SU-DHL-6 (cell line): Measurements from ENCODE around the gene PIP4K2B.

ENCODE experiments used
- CTCF ChIP-seq: fragments of 200-600 bp; sonication (generic); IDR thresholded peaks from one replicate; pipeline ENCODE4 v1.5.1; 2017; ENCODE audit warnings: antibody characterized with exemption, mild to moderate bottlenecking, low read length, moderate library complexity; ENCODE audit not compliant: insufficient read depth, poor library complexity, severe bottlenecking
- EZH2phosphoT487 ChIP-seq: fragments of 200-600 bp; sonication (generic), shearing (Covaris generic); conservative IDR thresholded peaks from 2 replicates; pipeline ENCODE4 v1.6.1; 2018; ENCODE audit warnings: mild to moderate bottlenecking, antibody characterized with exemption, low read length, moderate library complexity, mixed read lengths

GRCh38 chr17:38741461-38741860 is 57.9 kb downstream of the PIP4K2B start:
- no peak for TF ChIP-seq CTCF
- no peak for TF ChIP-seq EZH2phosphoT487
